AG09309 (cell line): ENCODE measurements around the gene TMEM237.

Source experiments
- DNase-seq: peaks from one replicate; pipeline ENCODE4 v3.0.0-alpha.2; 2010; ENCODE audit warnings: low read depth
- H3K4me3 ChIP-seq: 2 replicates; pipeline ENCODE4 v1.5.1; 2011; ENCODE audit warnings: mild to moderate bottlenecking, low read depth, low read length, moderate library complexity; ENCODE audit not compliant: control insufficient read depth
- TF ChIP-seq, protein P1 (sequence below): IDR thresholded peaks from 2 replicates; pipeline ENCODE4 v1.5.1; 2011; ENCODE audit warnings: mild to moderate bottlenecking, low read depth, low read length, inconsistent platforms; ENCODE audit not compliant: insufficient read depth, control insufficient read depth; ENCODE audit errors: missing control alignments

The TMEM237 gene

DNA sequence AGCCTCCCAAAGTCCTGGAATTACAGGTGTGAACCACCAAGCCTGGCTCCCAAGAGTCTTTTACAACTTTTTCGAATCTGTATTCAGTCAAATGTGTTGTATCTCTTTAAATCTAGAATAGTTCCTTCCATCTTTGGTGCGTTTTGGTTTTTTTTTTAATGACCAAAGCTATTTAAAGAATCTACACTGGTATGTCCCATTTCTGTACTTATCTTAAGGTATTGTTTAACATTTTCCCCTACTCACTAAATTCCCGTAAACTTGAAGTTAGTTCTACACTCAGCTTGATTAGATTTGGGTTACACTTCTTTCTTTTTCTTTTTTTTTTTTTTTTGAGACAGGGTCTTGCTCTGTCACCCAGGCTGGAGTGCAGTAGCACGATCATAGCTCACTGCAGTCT, 63.8 kb downstream of the TMEM237 start:
- DNase-seq = no peak
- TF ChIP-seq, protein P1, sequence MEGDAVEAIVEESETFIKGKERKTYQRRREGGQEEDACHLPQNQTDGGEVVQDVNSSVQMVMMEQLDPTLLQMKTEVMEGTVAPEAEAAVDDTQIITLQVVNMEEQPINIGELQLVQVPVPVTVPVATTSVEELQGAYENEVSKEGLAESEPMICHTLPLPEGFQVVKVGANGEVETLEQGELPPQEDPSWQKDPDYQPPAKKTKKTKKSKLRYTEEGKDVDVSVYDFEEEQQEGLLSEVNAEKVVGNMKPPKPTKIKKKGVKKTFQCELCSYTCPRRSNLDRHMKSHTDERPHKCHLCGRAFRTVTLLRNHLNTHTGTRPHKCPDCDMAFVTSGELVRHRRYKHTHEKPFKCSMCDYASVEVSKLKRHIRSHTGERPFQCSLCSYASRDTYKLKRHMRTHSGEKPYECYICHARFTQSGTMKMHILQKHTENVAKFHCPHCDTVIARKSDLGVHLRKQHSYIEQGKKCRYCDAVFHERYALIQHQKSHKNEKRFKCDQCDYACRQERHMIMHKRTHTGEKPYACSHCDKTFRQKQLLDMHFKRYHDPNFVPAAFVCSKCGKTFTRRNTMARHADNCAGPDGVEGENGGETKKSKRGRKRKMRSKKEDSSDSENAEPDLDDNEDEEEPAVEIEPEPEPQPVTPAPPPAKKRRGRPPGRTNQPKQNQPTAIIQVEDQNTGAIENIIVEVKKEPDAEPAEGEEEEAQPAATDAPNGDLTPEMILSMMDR = no peak
- no peak overlapping the region for H3K4me3 ChIP-seq

DNA sequence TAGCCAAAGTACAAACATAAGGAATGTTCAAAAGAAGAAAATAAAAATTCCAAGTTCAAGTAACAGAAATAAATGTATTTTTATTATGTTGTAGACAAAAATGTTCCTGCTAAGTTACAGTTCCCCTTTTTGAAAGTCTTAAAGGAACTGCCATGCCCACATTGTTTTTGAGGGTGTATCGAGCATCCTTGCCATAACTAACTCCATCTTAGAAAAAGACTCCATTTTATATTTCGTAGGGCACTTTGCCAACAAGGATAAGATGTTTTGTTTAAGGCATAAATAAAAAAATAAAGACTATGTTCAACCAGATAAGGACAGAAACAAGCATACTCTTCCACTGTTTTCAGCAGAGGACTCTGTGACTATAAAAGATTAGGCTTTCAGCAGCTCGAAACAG, 67.3 kb downstream of the TMEM237 start:
- DNase-seq = no peak
- TF ChIP-seq, protein P1 = no peak
- no peak overlapping the region for H3K4me3 ChIP-seq

DNA sequence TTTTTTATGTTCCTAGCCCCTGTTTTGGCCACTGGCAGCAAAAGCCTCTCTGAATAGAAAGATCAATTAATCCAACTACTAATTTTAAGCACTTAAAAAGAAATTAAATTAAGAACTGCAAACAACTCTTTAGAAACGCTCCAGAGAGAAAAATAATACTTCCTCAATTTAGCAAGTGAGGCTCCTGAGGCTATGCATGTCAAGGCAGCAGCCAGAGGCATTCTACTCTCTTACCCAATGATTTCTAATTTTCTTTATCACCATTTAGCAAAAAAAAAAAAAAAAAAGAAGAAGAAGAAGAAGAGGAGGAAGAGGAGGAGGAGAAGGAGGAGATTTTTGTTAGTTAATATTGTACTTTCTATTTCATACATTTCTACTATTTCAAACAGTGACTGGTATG, 68.5 kb downstream of the TMEM237 start:
- DNase-seq = no peak
- TF ChIP-seq, protein P1 = no peak
- H3K4me3 ChIP-seq = no peak overlapping the region

DNA sequence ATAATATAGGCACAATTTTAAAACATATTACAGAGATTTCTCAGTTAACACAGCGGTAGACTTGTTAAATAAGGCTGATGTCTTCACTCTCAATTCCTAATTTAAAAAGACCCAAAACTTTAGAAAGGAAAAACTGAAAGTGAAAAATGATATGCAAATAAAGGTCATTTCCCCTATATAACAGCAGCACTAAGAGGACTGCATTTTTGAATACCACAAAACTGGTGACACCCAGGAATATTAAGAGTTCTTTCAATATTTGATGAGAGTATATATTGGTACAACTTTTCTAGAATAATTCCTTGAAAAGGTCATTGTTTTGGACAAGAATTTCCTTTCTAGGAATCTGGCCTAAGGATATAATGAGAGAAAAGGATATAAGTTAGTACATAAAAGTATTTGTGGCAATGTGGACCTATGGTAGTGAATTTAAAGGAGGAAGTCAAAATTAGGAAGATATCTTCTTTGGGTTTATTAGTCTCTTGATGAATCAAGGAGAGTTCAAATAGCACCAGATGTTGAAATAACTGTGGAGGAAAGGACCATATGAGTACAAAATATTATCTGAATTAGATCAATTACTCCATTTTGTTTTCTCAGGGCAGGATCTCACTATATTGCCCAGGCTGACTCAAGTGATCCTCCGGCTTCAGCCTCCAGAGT, 70.3 kb downstream of the TMEM237 start:
- no peak overlapping the region for H3K4me3 ChIP-seq
- DNase-seq = no peak
- TF ChIP-seq, protein P1 = no peak
